Stimulated activated CD8-positive, alpha-beta memory T cell treated with anti-CD3 and anti-CD28 coated beads, Interleukin-15, amount 100 ng/mL, for 4 hours (primary cell): ENCODE measurements around the gene XXYLT1.
"Not testable (repeated sequence)": the region's sequence is repeated elsewhere in the genome, so short reads cannot be mapped to it uniquely, and the experiment has no call there.

Source experiments
- DNase-seq, 2 donors: peaks; one replicate each; pipeline ENCODE4 v3.0.0-alpha.2; 2020; ENCODE audit warnings: low read depth in 2 of 2

Gene XXYLT1

DNA sequence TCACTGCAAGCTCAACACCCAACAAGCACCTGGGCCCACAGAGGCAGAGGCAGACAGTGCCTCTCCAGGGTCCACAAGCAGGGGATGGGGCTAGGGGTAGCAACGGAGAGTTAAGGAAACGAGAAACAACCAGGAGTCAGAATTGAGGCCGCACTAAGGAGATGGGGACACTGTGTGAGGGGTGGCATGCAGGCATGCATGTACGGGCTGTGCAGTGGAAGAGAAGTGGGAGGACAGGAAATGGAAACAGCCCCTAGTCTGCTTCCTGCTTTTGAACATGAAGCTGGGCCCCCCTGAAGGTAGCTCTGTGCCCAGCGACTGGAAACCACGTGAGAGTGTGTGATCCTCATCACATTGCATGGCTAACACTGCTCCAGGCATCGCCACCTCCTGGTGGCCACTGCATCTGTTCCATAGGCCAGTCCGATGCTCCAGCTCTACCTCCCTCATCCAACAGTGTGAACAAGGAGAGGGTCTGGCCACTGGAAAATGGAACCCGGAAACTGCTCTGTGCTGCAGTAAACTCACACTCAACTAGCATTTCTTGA is 44.0 kb downstream of the XXYLT1 start:
- no peak for DNase-seq

DNA sequence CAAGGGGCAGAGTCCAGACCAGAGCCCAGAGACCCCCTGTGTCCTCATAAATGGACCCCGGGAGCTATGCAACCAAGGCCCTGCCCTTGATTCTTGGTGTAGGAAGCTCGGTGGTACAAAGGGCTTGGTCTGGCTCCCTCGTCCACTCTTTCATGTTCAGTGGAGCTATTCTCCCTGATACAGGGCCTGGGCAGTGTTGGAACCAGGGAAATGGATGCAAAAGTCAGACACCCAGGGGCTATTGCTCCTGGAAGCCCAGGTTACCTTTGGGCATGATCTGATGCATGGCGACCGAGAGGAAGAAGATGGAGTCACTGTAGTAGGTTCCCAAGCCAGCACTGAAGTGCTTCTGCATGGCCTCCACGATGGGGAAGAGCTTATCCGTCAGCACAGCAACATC is 44.5 kb downstream of the XXYLT1 start:
- DNase-seq = no peak

DNA sequence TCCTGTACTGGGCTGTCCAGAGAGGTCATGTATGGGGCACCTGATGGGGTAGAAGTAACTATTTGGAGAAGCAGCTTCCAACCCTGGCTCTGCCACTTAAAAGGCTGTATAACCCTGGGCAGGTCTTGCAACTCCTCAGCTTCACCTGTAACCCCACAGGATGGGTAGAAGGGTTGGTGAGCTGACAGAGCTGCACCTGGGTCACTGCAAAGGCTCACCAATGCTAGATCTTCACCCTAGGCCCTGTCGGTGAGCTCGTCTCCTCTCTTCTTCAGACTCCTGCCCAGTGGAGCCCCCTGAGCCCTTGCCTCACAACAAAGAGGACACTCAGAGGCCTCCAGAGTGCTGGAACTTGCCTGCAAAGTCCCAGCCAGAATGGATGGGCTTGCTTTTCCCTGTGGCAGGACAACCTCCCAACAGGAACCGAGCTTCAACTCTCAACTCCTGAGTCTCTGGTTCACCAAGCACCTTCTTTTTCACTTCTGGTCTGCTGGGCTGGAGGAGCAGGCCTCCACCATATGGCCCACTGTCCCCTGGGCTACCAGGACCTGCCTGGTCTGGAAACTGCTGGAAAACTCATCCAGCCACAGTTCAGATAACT is 45.9 kb downstream of the XXYLT1 start:
- no peak for DNase-seq

DNA sequence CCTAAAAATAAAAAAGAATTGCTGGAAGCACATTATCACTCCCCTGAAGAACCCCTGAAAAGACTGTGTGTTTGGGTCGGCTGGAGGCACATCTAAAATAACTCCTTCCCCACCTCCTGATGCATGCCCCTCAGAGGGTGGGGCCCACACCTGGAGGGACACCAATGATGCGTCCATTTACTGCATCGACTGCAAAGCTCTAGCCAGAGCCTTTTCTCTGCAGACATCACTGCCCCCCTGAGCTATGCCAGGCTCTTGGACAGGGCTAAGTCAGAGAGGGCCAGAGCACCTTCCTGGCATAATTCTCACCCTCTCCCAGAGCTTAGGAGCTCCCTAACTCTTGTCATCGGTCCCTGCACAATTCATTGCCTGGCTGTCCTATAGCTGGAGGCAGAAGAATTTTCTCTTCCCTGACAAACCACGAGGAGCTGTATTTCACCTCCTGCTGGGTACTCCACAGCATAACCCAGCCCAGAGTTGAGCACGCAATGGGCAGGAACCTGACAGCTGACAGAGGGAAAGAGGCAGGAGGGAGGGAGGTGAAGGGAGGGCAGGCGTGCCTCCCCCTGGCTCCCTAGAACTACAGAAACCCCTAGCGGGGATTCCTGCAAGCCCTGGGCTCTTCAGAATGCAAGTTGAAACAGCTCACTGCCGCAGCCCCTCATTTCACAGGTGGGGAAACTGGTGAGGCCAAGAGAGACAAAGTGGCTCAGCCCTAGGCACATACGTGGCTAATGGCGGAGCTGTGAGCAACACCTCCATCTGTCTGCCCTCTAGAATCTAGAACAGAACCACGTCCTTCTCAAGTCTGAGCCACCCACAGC is 46.6 kb downstream of the XXYLT1 start:
- DNase-seq = no peak

DNA sequence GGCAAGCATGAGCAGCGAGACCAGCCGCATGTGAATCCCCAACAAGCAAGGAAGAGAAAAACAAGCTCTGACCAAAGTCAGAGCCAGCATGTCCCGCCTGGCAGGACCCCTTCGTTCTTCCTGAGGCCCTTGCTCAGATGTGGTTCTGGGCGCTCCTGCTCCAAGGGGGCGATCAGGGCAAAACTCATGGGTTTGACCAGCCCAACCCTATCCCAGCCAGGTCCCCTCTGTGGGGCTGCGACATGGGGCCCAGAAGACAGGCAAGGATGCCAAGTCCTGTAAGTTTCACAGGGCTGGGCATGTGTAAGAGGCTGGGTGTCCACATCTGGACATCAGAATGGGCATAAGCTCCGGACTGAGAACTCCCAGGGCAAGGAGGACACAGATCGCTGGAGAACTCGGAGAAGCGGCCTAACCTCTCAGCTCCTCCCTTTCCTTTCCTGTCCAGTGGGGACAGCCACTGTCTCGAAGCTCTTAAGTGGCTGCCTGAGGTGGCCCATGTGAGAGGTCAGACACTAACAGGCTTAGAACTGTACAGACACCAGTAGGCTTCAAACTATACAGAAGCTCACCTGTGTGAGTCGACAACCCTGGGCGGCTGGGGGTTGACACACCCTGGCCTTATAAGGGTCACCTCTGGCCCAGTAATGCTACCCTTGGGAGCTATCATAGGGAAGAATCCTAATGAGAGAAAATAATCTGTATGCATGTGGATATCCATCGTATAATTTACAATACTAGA is 48.9 kb downstream of the XXYLT1 start:
- no peak for DNase-seq

DNA sequence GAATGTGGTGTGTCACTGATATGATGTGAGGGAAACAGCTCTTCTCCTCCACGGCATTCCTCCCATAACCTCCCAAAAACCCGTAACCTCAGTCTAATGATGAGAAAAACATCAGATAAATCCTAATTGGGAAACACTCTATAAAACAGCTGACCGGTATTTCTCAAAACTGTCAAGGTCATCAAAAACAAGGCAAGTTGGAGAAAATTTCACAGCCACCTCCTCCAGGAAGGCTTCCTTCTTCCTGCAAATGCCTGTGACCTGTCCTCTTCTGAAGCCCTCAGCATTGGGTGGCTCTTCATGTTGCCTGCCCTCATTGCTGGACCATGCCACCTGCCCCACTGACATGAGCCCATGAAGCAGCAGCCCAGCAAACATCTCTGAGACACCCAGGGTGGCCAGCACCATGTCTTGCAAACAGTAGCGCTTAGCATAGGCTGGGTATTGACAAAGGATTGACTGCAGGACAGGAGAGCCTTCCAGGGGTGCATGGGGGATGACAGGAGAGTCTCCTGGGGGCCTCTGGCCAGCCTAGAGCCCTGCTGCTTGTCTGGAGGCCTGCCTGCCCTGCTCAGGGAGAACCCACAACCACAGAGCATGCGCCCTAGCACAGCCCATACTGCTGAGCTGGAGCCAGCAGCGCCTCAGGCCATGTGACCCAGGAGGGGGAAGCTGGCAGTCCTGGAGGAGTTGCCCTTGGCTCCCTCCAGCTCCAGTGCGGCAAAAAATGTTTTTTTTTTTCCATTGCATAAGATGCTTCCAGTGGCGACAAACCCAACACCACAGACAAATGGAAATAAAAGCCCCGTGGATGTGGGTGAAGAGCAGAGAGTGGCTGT is 49.7 kb downstream of the XXYLT1 start:
- no peak for DNase-seq

DNA sequence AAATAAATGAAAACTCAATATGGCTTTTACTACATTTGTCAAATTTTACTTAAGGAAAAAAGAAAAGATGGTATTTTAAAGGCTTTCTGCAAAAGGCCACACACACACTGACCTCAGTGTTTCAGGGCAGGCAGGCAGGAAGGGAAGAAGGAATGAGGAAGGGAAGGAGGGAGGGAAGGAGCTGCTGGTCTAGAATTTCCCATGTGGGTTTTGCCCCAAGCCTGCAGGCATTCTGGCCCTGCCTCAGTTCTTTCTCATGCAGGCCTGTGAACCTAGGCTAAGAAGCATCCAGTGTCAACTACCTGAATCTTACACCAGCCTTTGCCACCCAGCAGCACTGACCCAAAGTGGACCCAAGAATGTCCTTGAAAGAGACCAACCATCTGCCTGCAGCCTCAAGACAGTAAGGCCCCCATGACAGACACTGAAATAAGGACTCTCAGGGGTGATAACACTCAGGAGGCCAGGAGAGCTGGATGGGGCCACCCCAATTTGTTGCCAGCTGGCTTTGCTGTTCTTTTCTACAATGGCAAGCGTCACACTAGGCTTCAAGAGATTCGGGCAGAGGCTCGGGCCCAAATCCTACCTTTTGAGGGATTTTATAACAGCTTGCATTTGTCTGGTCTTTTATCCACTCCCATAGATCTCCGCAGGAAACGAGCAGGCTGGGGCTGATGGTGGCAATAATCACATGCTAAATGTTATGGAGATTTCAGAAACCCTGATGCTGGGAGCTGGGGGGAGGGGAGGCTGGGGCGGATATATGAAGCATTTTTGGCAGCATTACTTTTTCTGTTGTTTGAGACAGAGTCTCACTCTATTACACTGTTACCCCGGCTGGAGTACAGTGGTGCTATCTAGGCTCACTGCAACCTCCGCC is 51.4 kb downstream of the XXYLT1 start:
- DNase-seq = no peak

DNA sequence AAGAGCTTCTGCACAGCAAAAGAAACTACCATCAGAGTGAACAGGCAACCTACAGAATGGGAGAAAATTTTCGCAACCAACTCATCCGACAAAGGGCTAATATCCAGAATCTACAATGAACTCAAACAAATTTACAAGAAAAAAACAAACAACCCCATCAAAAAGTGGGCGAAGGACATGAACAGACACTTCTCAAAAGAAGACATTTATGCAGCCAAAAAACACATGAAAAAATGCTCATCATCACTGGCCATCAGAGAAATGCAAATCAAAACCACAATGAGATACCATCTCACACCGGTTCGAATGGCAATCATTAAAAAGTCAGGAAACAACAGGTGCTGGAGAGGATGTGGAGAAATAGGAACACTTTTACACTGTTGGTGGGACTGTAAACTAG is 52.6 kb downstream of the XXYLT1 start:
- DNase-seq = not testable (repeated sequence)

DNA sequence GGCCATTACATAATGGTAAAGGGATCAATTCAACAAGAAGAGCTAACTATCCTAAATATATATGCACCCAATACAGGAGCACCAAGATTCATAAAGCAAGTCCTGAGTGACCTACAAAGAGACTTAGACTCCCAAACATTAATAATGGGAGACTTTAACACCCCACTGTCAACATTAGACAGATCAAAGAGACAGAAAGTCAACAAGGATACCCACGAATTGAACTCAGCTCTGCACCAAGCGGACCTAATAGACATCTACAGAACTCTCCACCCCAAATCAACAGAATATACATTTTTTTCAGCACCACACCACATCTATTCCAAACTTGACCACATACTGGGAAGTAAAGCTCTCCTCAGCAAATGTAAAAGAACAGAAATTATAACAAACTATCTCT is 55.4 kb downstream of the XXYLT1 start:
- DNase-seq = not testable (repeated sequence)

DNA sequence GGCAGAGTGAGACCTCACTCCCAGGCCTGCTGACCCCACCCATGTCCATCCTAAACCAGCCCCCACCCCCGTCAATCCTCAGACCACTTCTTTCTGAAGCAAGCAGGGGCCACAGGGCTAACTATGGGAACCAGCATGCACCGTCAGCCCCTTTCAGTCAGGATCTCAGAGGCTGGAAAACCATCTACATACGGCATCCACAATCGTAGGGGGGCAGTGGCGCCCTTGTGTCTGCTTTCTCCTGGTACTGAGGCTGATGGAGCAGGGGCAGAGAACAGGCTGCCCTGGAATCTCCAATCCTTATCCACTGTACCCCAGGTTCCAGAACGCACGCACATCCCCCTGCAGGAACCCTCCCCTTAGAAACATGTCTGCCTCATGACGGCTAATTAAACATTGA is 56.6 kb downstream of the XXYLT1 start:
- DNase-seq = no peak

DNA sequence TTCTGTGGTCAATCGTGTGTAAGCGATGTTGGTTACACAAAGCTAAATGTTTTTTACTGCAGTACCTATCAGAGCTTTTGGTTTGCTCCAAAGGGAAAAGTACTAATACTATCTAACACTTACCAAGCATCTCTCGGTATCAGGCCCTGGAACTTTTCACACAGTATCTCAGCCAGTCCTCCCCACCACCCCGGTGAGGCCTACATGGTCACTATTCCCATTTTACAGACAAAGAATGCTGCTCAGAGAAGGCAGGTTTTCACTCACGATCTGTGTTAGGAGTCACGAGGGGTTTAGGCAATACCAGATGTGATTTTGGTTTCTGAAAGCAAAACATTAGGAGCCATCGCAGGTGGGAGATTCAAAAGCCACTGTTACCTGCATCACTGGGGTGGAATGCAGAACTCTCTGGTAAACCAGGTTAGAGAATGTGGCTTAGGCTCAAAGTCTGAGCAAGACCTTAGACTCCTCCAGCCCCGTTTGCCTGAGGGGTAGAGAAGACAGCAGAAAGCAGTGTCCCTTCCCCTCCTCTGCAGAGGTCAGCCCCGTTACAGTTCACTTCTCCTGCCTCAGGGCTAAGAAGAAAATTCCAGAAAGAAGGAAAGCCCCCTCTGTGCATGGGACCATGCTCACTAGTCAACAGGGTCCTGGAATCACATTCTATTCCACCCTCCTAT is 57.2 kb downstream of the XXYLT1 start:
- no peak for DNase-seq

DNA sequence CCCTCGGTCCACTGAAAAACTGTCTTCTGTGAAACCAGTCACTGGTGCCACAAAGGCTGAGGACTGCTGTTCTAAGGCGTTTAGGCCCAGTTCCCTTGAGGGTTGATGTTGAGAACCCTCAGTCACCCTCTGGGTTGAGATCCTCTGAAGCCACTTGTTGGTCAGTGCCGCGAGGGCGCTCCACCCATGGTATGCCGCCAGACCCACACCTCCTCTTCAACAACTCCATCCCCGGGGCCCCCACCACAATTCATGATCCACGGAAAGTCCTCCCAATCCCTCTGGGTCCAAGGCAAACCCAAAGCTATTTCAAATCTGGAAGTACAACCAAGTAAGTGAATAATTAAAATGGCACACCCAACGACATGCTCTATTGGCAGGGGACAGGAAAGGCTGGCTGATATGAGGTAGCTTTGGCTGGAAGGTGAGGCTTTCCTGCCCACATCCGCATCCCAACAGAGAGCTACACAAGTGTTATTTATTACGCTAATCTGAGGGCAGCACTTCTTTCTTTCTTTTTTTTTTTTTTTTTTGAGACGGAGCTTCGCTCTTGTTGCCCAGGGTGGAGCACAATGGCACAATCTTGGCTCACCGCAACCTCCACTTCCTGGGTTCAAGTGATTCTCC is 58.1 kb downstream of the XXYLT1 start:
- no peak for DNase-seq

DNA sequence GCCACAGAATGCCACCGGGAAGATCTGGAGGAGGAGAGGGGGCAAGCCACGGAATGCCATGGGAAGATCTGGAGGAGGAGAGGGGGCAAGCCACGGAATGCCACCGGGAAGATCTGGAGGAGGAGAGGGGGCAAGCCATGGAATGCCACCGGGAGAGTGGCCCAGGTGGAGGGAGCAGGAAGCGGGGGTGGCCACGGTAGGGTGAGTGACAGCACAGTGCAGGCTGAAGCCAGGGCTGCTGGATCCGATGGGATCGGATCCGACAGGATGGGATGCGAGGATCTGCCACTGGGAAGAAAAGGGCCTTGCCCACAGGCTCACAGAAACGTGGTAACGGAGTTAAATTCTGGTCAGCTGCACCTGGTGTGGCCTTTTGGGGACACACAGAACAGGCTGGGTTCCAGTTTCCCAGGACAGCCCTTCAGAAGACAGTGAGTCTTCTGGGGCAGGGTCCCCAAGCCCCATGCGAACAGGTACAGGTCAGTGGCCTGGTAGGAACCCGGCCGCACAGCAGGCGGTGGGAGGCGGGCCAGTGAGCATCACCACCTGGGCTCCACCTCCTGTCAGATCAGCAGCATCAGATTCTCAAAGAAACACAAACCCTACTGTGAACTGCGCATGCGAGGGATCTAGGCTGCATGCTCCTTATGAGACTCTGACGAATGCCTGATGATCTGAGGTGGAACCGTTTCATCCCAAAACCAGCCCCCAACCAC is 58.8 kb downstream of the XXYLT1 start:
- no peak for DNase-seq

DNA sequence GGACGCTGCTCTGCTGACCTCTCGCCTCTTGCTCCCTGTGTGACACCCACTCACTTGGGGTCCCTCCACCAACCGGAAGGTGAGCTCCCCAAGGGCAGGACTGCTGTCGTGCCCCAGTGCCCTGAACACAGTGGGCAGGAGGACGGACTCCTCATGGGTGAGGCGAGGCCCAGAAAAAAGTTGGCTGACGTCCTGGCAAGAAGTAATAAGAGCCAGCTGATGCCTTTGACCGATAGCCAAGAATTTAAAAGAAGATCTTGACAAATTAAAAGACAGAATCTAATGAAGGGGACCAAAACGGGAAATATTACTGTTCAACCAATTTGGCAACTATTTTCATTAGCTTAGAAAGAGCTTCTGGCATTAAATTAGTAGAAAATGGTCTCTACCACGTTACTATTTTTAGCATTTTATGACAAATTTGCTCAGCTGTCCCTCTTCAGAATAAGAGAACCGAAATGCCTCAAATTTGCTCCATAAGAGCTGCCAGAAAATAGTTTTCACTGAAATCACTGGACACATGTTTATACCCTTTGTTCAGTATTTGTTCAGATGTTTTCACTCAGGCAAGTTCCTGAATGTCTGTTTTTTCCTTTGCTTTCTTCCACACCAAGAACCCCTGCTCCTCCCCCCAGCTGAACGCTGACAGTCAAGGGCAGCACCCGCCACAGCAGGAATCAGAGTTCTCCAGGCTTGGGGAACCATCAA is 60.5 kb downstream of the XXYLT1 start:
- DNase-seq = no peak

DNA sequence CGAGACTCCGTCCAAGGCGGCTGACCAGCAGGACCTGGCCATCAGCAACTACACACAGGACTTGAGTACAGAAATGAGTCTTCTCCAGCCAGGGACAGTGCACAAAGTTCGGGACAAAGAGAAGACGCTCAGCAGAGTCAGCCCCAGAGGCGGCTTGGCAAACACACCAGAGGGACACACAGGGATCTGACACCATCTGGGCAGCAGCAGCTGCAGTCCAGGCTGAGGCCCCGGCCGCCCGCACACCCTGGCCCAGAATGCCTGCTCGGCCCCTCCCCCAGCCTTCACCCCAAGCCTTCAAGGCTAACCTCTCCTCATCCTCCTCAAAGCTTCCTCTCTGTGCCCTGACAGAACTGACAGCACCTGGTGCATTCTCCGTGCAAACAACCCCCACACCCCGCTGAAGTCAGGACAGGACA is 61.1 kb downstream of the XXYLT1 start:
- DNase-seq = no peak

DNA sequence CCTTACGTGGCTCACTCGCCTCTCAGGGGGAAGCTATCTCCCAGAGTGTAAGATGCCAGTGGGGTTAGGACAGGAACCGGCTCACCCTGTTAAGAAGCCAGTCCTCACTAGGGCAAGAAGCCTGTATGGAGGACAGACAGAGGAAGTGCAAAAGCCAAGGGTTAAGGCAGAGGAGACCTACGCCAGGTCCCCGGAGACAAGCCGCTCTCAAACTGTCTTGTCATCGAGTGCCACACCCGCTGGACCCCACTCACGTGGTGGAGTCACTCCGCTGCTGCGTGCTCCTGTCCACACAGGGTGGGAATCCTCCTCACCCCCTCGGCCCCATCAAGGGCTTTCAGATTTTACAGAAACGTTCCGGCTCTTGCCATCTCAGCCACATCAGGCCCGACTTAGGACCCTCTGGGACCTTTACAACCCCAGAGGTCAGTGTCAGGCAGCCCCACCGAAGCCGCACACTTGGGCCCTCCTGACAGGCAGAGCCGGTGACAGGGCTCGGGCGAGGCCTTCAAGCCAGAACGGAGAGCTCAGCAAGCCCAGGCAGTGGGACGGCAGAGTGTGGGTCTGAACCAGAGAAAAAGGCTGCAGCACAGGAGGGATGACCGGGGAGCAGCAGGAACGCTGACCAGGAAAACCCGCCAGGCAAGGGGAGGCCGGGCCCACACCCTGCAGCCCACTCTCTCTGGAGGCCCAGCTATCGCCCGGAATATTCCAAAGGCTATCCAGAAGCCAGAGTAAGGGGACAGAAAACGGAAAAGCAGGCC is 61.7 kb downstream of the XXYLT1 start:
- DNase-seq = no peak

DNA sequence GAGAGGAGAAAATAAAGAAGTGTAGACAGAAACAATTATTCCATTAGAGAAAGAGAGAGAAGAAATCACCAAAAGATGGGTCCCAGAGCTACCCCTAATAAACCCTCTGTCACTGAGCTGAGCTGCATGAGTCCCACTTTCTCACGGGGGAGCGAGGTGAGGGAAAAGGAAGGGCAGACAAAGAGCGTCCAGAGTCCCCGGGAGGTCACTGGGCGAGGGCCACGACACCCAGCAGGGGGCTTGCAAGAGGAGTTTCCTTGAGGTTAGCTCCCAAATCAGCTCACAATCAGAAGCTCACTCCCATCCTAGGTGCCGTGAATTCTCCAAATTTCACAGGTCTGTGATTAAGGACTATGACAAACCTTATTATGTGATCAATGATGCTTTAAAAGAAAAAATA is 62.3 kb downstream of the XXYLT1 start:
- no peak for DNase-seq

DNA sequence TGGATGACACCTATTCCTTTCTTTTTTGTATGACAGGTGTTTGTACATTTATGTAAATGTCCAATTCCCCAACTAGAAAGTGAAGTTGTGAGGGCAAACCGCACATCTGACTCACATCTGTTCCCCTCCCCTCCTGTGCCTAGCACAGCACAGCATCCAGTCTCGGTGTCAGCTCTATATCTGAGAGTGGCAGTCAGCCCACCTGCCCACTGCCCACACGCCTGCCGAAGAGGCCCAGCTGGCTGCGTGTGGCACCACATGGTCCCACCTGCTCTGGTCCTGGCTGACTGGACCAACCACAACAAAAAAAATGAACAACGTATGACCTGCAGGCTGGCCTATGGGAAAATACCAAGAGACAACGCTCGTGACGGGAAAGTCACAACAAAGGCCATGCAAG is 62.8 kb downstream of the XXYLT1 start:
- no peak for DNase-seq
